Kidney (tissue), 14 donors: ENCODE results near the gene TXNDC12. TPM values are rescaled to one million over a fixed set of nuclear protein-coding genes. Genes with fewer than 3 reads are reported as not detected.

Experiments used
- DNase-seq, 5 donors: peaks; one replicate each; pipeline ENCODE4 v3.0.0-alpha.2; 2013 to 2020
- FAIRE-seq: peaks from 2 replicates; lab custom pipeline; 2012; peaks lifted over from hg19 to GRCh38; lab: Jason Lieb, UNC
- H3K27ac ChIP-seq, 2 donors: one replicate each; pipeline ENCODE4 v1.7.0; 2013; ENCODE audit warnings: low read depth in 2 of 2, low read length in 2 of 2, inconsistent platforms in 1 of 2
- H3K27me3 ChIP-seq: one replicate; pipeline ENCODE4 v1.7.1; 2013; ENCODE audit warnings: low read length, inconsistent platforms; ENCODE audit not compliant: control insufficient read depth, insufficient read depth
- H3K36me3 ChIP-seq, 3 donors: one replicate each; pipeline versions ENCODE4 v1.7.0 to v1.7.1; 2013; ENCODE audit warnings: low read length in 3 of 3, control low read depth in 1 of 3, inconsistent platforms in 1 of 3; ENCODE audit not compliant: insufficient read depth in 3 of 3, control insufficient read depth in 2 of 3
- H3K4me1 ChIP-seq, 3 donors: one replicate each; pipeline versions ENCODE4 v1.7.0 to v1.7.1; 2013; ENCODE audit warnings: low read length in 3 of 3, inconsistent platforms in 1 of 3, low read depth in 1 of 3; ENCODE audit not compliant: control insufficient read depth in 2 of 3, insufficient read depth in 2 of 3
- H3K4me3 ChIP-seq, 3 donors: one replicate each; pipeline versions ENCODE4 v1.7.0 to v1.8.1; 2013; ENCODE audit warnings: low read length in 3 of 3, control low read depth in 1 of 3, inconsistent platforms in 1 of 3
- H3K9ac ChIP-seq, 3 donors: one replicate each; pipeline versions ENCODE4 v1.7.0 to v1.7.1; 2013; ENCODE audit warnings: low read length in 3 of 3, control low read depth in 1 of 3, inconsistent platforms in 1 of 3
- H3K9me3 ChIP-seq, 3 donors: one replicate each; pipeline versions ENCODE4 v1.7.0 to v1.7.1; 2013; ENCODE audit warnings: low read length in 3 of 3, control low read depth in 1 of 3, inconsistent platforms in 1 of 3; ENCODE audit not compliant: control insufficient read depth in 2 of 3, insufficient read depth in 1 of 3
- CTCF ChIP-seq: IDR thresholded peaks from 3 replicates; pipeline ENCODE4 v1.5.1; 2012; ENCODE audit warnings: mild to moderate bottlenecking, moderate library complexity, borderline replicate concordance; ENCODE audit not compliant: insufficient read depth; ENCODE audit errors: extremely low read depth
- intact Hi-C: fragments of 100-400 bp; cut with DNase I; formaldehyde crosslinking; loops from one replicate; pipeline ENCODE4 v1.11.1; 2022
- polyA plus RNA-seq: library from polyadenylated mRNA; stranded (reverse); fragments of 350-450 nt; fragmentation: Illumina TruSeq; extraction: RNeasy Lipid Tissue Mini Kit (QIAGEN cat#74804); gene quantifications from one replicate; pipeline ENCODE4 v1.2.3, GENCODE V29; 2014; ENCODE audit warnings: low read depth, low replicate concordance; ENCODE audit not compliant: insufficient read depth
- total RNA-seq: library from RNA; stranded (reverse); fragmentation: NEBNext Ultra II Directional; extraction: Animal tissue kit (Norgen Biotek cat#: 25700); gene quantifications from one replicate; pipeline ENCODE4 v1.2.1, GENCODE V29; 2021
- donor health status: control.
- donor health status: control.
- donor health status: control.
- donor health status: control.
- donor health status: control.
- donor health status: DM: yes; HTN: yes; CAD: no.
- donor health status: Normal renal cell carcinoma (clear cell type).

The TXNDC12 gene
- total and polyA plus RNA-seq, 2 donors from 2014 or later = 40.5 to 46.0 TPM

- Histone ChIP-seq H3K4me1 (peaks cover 4 to 13% (median 10%) of the 10 kb centered on the region in 3 donors), H3K27me3 (no peaks in the 10 kb centered on the region), H3K36me3 (peaks cover 0 to 2% (median 0%) of the 10 kb centered on the region in 3 donors), H3K9me3 (no peaks in the 10 kb centered on the region), H3K9ac (peak overlapping the region in 2 of 3 donors; percentile 81 to 83), H3K27ac (peak overlapping the region; percentile 87), H3K4me3 (peak overlapping the region; percentile 88 to 93 (median 92))
- TF ChIP-seq CTCF = no peak
- intact Hi-C loops = no loop called here
- DNase-seq (no peak), FAIRE-seq (no peak)
Measured at GRCh38 chr1:52034050-52034384, 21.0 kb downstream of the TXNDC12 start.

- H3K9me3 ChIP-seq = no peaks in the 10 kb centered on the region
- FAIRE-seq = no peak
- peak; percentile 91 to 97 (median 95) for DNase-seq
- H3K4me1 ChIP-seq = peaks cover 4 to 13% (median 10%) of the 10 kb centered on the region in 3 donors
- peak within 1 kb of the TSS; percentile 87 for H3K27ac ChIP-seq
- H3K27me3 ChIP-seq = no peaks in the 10 kb centered on the region
- TF ChIP-seq CTCF = no peak
- H3K9ac ChIP-seq = peak within 1 kb of the TSS; percentile 76 to 83 (median 81)
- intact Hi-C loops = no loop called here
- H3K4me3 ChIP-seq = peak within 1 kb of the TSS; percentile 88 to 93 (median 92)
- H3K36me3 ChIP-seq = peaks cover 0 to 2% (median 0%) of the 10 kb centered on the region in 3 donors
Measured at GRCh38 chr1:52033190-52034049, 21.6 kb downstream of the TXNDC12 start, which contains the start of gene KTI12. Gene KTI12, minus strand, starts transcription at chr1:52033810. Its CDS starts 49 bp downstream, at chr1:52033761.

GRCh38 chr1:52032785-52033131, 22.2 kb downstream of the TXNDC12 start:
- Histone ChIP-seq H3K9ac (peak overlapping the region; percentile 7 to 81 (median 76)), H3K27me3 (no peaks in the 10 kb centered on the region), H3K9me3 (no peaks in the 10 kb centered on the region), H3K36me3 (peaks cover 0 to 2% (median 0%) of the 10 kb centered on the region in 3 donors), H3K27ac (peak overlapping the region in 1 of 2 donors; percentile 45), H3K4me3 (peak overlapping the region; percentile 88 to 93 (median 92)), H3K4me1 (peaks cover 4 to 13% (median 10%) of the 10 kb centered on the region in 3 donors)
- peak in 2 of 5 donors; percentile 45 to 83 for DNase-seq
- TF ChIP-seq CTCF = no peak
- intact Hi-C loops = no loop called here
- FAIRE-seq = no peak
